ENCODE measurements around the gene LRP11.

DNA sequence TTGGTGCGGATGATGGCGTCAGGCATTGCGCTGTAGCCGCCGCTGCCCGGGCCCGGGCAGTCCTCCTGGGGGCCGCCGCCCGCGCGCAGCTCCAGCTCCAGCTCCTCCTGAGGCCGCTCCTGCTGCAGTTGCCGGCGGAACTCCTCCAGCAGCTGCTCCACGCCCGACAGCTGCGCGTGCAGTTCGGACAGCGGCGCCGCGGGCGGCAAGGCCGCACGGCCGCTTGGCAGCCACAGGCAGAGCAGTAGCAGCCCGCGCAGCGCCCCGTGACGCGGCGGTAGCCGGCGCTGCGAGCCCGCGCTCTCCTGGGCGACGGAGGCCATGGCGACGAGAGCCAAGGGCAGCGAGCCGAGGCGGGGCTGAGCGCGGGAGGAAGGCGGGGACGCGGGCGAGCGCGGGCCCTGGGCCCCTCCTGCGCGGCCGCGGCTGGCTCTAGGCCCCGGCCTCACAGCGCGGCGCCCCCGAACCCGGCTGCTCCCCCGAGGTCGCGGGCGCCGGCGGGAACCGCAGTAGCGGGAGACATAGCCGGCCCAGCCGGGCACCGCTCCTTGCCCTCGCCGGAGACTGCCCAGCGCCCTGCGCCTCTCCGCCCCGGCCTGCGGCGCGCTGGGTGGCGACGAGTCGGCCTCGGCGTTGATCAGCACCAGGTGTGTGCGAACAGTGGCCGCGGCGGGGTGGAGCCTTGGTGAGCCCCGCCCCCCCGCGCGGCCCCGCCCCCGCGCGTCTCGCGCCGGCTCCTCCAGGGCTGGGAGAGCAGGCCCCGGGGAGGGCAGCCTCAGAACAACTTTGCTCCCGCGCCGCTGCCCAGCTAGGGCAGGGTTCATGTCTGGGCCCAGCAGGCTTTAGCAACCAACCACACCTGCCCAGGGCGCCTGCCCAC is at the start of gene LRP11:
- TF ChIP-seq BCL11A (tag by site-specific recombination; IDR thresholded peaks at IDR 0.05; ENCODE audit: low read depth): no peak
- no peak for TF ChIP-seq ZNF248 (tag by site-specific recombination; IDR thresholded peaks at IDR 0.05)
- TF ChIP-seq CTCF (tag by site-specific recombination; IDR thresholded peaks at IDR 0.05): no peak
- TF ChIP-seq ZNF302 (tag by site-specific recombination; IDR thresholded peaks at IDR 0.05; ENCODE audit: low read depth): no peak
- TF ChIP-seq YY1 (tag by site-specific recombination; IDR thresholded peaks at IDR 0.05): no peak; the same call in 1 of the 2 replicates
- TF ChIP-seq, protein P1, sequence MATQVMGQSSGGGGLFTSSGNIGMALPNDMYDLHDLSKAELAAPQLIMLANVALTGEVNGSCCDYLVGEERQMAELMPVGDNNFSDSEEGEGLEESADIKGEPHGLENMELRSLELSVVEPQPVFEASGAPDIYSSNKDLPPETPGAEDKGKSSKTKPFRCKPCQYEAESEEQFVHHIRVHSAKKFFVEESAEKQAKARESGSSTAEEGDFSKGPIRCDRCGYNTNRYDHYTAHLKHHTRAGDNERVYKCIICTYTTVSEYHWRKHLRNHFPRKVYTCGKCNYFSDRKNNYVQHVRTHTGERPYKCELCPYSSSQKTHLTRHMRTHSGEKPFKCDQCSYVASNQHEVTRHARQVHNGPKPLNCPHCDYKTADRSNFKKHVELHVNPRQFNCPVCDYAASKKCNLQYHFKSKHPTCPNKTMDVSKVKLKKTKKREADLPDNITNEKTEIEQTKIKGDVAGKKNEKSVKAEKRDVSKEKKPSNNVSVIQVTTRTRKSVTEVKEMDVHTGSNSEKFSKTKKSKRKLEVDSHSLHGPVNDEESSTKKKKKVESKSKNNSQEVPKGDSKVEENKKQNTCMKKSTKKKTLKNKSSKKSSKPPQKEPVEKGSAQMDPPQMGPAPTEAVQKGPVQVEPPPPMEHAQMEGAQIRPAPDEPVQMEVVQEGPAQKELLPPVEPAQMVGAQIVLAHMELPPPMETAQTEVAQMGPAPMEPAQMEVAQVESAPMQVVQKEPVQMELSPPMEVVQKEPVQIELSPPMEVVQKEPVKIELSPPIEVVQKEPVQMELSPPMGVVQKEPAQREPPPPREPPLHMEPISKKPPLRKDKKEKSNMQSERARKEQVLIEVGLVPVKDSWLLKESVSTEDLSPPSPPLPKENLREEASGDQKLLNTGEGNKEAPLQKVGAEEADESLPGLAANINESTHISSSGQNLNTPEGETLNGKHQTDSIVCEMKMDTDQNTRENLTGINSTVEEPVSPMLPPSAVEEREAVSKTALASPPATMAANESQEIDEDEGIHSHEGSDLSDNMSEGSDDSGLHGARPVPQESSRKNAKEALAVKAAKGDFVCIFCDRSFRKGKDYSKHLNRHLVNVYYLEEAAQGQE (tag by site-specific recombination; IDR thresholded peaks at IDR 0.05): peak; percentile 87

Data from HEK293 (cell line).